Activated CD4-positive, alpha-beta T cell treated with anti-CD3 and anti-CD28 coated beads, Interleukin-2, amount 50 U/mL, for 4 hours (primary cell): ENCODE measurements around the gene AFF3.
"Not testable (repeated sequence)": the region's sequence is repeated elsewhere in the genome, so short reads cannot be mapped to it uniquely, and the experiment has no call there.

Source experiments
- DNase-seq, 2 experiments: peaks; one replicate each; pipeline ENCODE4 v3.0.0-alpha.2; 2020

The AFF3 gene

GRCh38 chr2:99689145-99689742 is 453.1 kb downstream of the AFF3 start:
- DNase-seq, result no peak

- DNase-seq, result no peak
Measured at GRCh38 chr2:99688699-99689098, 453.7 kb downstream of the AFF3 start.

GRCh38 chr2:99682275-99683060 is 459.9 kb downstream of the AFF3 start:
- no peak for DNase-seq

GRCh38 chr2:99680946-99681345 is 461.4 kb downstream of the AFF3 start:
- DNase-seq, result no peak

GRCh38 chr2:99679518-99679917 is 462.9 kb downstream of the AFF3 start:
- DNase-seq, result no peak

- no peak for DNase-seq
Measured at GRCh38 chr2:99678625-99679024, 463.8 kb downstream of the AFF3 start.

GRCh38 chr2:99677814-99678213 is 464.6 kb downstream of the AFF3 start:
- DNase-seq, result no peak

GRCh38 chr2:99675130-99675661 is 467.2 kb downstream of the AFF3 start:
- DNase-seq, result no peak

- DNase-seq, result no peak
Measured at GRCh38 chr2:99674090-99674489, 468.3 kb downstream of the AFF3 start.

- DNase-seq, result no peak
Measured at GRCh38 chr2:99672766-99673350, 469.5 kb downstream of the AFF3 start.

- DNase-seq, result no peak
Measured at GRCh38 chr2:99670768-99671734, 471.3 kb downstream of the AFF3 start.

GRCh38 chr2:99666256-99666655 is 476.1 kb downstream of the AFF3 start:
- no peak for DNase-seq

- DNase-seq, result no peak
Measured at GRCh38 chr2:99663641-99664040, 478.7 kb downstream of the AFF3 start.

- no peak for DNase-seq
Measured at GRCh38 chr2:99662761-99663341, 479.5 kb downstream of the AFF3 start.

GRCh38 chr2:99661761-99662160 is 480.6 kb downstream of the AFF3 start:
- not testable (repeated sequence) for DNase-seq

GRCh38 chr2:99660616-99661406 is 481.6 kb downstream of the AFF3 start:
- DNase-seq, result no peak

- DNase-seq, result no peak
Measured at GRCh38 chr2:99659874-99660273, 482.5 kb downstream of the AFF3 start.

- no peak for DNase-seq
Measured at GRCh38 chr2:99657691-99658258, 484.6 kb downstream of the AFF3 start.

GRCh38 chr2:99656994-99657393 is 485.4 kb downstream of the AFF3 start:
- DNase-seq, result no peak

- no peak for DNase-seq
Measured at GRCh38 chr2:99653433-99653832, 489.0 kb downstream of the AFF3 start.

GRCh38 chr2:99652862-99653261 is 489.5 kb downstream of the AFF3 start:
- DNase-seq, result no peak
